Spleen (tissue), 11 donors: ENCODE results near the gene PPP1R2C. TPM values are rescaled to one million over a fixed set of nuclear protein-coding genes. Genes with fewer than 3 reads are reported as not detected.

Experiments
- DNase-seq: peaks from one replicate; pipeline ENCODE4 v3.0.0-alpha.2; 2020
- H3K27ac ChIP-seq, 8 donors: fragments of 200-600 bp; sonication (generic) in 7 of 8; 1 replicate in 4 of 8; 2 replicates in 4 of 8; pipeline versions ENCODE4 v1.5.0 to v1.8.0; 2016 to 2021; ENCODE audit warnings: inconsistent platforms in 4 of 8, mild to moderate bottlenecking in 4 of 8, moderate library complexity in 1 of 8
- H3K27me3 ChIP-seq, 7 donors: fragments of 200-600 bp; sonication (generic) in 6 of 7; replicated peaks in 1 of 7; 1 replicate in 4 of 7; 2 replicates in 3 of 7; pipeline versions ENCODE4 v1.5.0 to v1.8.0; 2016 to 2021; ENCODE audit warnings: inconsistent platforms in 3 of 7, mild to moderate bottlenecking in 1 of 7
- H3K36me3 ChIP-seq, 6 donors: fragments of 200-600 bp; sonication (generic) in 5 of 6; 1 replicate in 4 of 6; 2 replicates in 2 of 6; pipeline versions ENCODE4 v1.5.0 to v1.8.0; 2016 to 2021; ENCODE audit warnings: inconsistent platforms in 2 of 6
- H3K4me1 ChIP-seq, 6 donors: fragments of 200-600 bp; sonication (generic) in 5 of 6; 1 replicate in 3 of 6; 2 replicates in 3 of 6; pipeline versions ENCODE4 v1.5.0 to v1.8.0; 2016 to 2021; ENCODE audit warnings: inconsistent platforms in 3 of 6
- H3K4me3 ChIP-seq, 8 donors: fragments of 200-600 bp; sonication (generic) in 7 of 8; 1 replicate in 4 of 8; 2 replicates in 4 of 8; pipeline versions ENCODE4 v1.5.0 to v1.8.0; 2016 to 2021; ENCODE audit warnings: inconsistent platforms in 4 of 8, mild to moderate bottlenecking in 4 of 8, moderate library complexity in 2 of 8
- H3K9me3 ChIP-seq, 8 donors: fragments of 200-600 bp; sonication (generic) in 7 of 8; 1 replicate in 4 of 8; 2 replicates in 4 of 8; pipeline versions ENCODE4 v1.5.0 to v1.8.0; 2016 to 2021; ENCODE audit warnings: inconsistent platforms in 4 of 8
- POLR2A ChIP-seq, 3 donors: fragments of 450-650 bp; IDR thresholded peaks; one replicate each; pipeline ENCODE4 v1.5.1; 2017; ENCODE audit warnings: antibody characterized with exemption in 3 of 3, mild to moderate bottlenecking in 1 of 3
- POLR2AphosphoS5 ChIP-seq, 3 donors: sonication (generic); formaldehyde crosslinking; IDR thresholded peaks; one replicate each; pipeline ENCODE4 v1.5.1; 2017; ENCODE audit warnings: antibody characterized with exemption in 3 of 3
- WGBS, 5 donors: extraction: QIAGEN DNeasy Blood & Tissue Kit in 3 of 5; methylation state at CpG; one replicate each; pipeline versions ENCODE4 v1.1.5 to v1.1.7; 2013 to 2018; 5-methylcytosine and 5-hydroxymethylcytosine counted together
- intact Hi-C: fragments of 100-400 bp; cut with DNase I; formaldehyde crosslinking; loops from one replicate; pipeline ENCODE4 v1.15.0; 2023; ENCODE audit warnings: low total_unique reads
- polyA plus RNA-seq, 3 donors: library from polyadenylated mRNA; stranded (reverse); fragments of 200-250 nt; gene quantifications; one replicate each; pipeline ENCODE4 v1.2.1, GENCODE V29; 2013
- total RNA-seq, 7 donors: library from RNA; depleted of rRNA in 3 of 7; stranded (reverse); fragments of >200 nt in 3 of 7; fragmentation: NEBNext Ultra II Directional in 4 of 7; extraction: Animal tissue kit (Norgen Biotek cat#: 25700) in 4 of 7; gene quantifications; one replicate each; pipeline versions ENCODE4 v1.1.0 to v1.2.1, GENCODE V29; 2016 to 2021
- TF ChIP-seq, protein P1 (sequence below), 11 experiments: fragments of 200-600 bp in 7 of 11; fragments of 450-650 bp in 4 of 11; sonication (generic) in 4 of 11; IDR thresholded peaks in 8 of 11; conservative IDR thresholded peaks in 3 of 11; 1 replicate in 7 of 11; 2 replicates in 4 of 11; pipeline versions ENCODE4 v1.4.0 to v1.8.0; 2016 to 2021; ENCODE audit warnings: antibody characterized with exemption in 11 of 11, inconsistent platforms in 4 of 11, mild to moderate bottlenecking in 1 of 11
- donor health status: healthy with polysubstance abuse.
- donor health status: DM: no; HTN: no; CAD: no; lungs with moderate emphysema.
- donor health status: DM: no; HTN: no; CAD: no.
- donor health status: Bipolar disorder and iron deficiency.
- donor health status: healthy.
- donor health status: DM: no; HTN: no; CAD: no.
- donor health status: DM: yes; HTN: yes; CAD: no.

The PPP1R2C gene
- total and polyA plus RNA-seq, 10 donors: 0.28 TPM; not detected in 9

DNA sequence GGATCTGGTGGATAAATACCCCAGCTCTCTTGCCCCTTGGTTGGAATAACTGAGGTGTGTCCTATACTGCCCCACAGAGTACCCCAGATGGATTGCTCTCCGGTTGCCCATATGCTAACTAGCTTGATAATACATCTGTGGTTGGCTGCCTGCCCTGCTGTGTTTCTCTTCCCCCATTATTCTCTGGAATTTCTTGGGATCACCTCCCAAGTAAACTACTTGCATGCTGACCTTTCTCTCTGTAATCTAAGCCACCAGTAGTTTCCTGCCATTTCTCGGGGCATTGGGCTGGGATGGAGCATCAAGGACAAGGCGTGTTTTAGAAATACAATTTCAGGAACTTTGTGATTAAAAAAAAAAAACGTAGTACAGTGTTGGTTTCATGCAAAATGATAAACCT lies 25.2 kb downstream of the PPP1R2C start:
- H3K27ac ChIP-seq: no peak overlapping the region
- no peaks in the 10 kb centered on the region for H3K4me1 ChIP-seq
- no peaks in the 10 kb centered on the region for H3K9me3 ChIP-seq
- no peaks in the 10 kb centered on the region for H3K36me3 ChIP-seq
- no peak for DNase-seq
- TF ChIP-seq POLR2A (IDR thresholded peaks at IDR 0.05) (no peak), POLR2AphosphoS5 (IDR thresholded peaks at IDR 0.05) (no peak)
- TF ChIP-seq, protein P1, sequence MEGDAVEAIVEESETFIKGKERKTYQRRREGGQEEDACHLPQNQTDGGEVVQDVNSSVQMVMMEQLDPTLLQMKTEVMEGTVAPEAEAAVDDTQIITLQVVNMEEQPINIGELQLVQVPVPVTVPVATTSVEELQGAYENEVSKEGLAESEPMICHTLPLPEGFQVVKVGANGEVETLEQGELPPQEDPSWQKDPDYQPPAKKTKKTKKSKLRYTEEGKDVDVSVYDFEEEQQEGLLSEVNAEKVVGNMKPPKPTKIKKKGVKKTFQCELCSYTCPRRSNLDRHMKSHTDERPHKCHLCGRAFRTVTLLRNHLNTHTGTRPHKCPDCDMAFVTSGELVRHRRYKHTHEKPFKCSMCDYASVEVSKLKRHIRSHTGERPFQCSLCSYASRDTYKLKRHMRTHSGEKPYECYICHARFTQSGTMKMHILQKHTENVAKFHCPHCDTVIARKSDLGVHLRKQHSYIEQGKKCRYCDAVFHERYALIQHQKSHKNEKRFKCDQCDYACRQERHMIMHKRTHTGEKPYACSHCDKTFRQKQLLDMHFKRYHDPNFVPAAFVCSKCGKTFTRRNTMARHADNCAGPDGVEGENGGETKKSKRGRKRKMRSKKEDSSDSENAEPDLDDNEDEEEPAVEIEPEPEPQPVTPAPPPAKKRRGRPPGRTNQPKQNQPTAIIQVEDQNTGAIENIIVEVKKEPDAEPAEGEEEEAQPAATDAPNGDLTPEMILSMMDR (IDR thresholded peaks at IDR 0.05 in 8 of 11, conservative IDR thresholded peaks at IDR 0.05 in 3 of 11): no peak
- no peaks in the 10 kb centered on the region for H3K27me3 ChIP-seq
- intact Hi-C loops: no loop called here
- no peak overlapping the region for H3K4me3 ChIP-seq
- 47 to 75% (median 60%) methylated on average over 4 of the region's 4 CpGs for WGBS, 5 donors

DNA sequence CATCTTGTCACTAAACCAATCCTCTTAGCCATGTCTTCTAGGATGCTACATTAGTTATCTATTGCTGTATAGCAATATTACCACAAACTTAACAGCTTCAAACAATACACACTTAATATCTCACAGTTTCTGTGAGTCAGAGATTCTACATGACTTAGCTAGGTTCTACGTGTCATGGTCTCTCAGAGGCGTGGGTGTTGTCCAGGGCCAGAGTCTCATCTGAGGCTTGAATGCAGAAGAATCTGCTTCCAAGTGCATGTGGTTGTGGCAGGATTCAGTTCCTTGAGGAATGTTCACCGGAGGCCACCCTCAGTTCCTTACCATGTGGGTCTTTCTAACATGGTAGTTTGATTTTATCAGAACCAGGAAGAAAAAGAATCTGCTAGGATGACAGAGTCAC lies 26.4 kb downstream of the PPP1R2C start:
- intact Hi-C loops: no loop called here
- 84 to 95% (median 91%) methylated on average over 3 of the region's 3 CpGs for whole genome bisulfite sequencing, 5 donors
- Histone ChIP-seq H3K4me3 (no peak overlapping the region), H3K4me1 (no peaks in the 10 kb centered on the region), H3K27ac (no peak overlapping the region), H3K27me3 (no peaks in the 10 kb centered on the region), H3K36me3 (no peaks in the 10 kb centered on the region), H3K9me3 (no peaks in the 10 kb centered on the region)
- DNase-seq: no peak
- TF ChIP-seq, protein P1 (IDR thresholded peaks at IDR 0.05 in 8 of 11, conservative IDR thresholded peaks at IDR 0.05 in 3 of 11): no peak
- TF ChIP-seq POLR2AphosphoS5 (IDR thresholded peaks at IDR 0.05) (no peak), POLR2A (IDR thresholded peaks at IDR 0.05) (no peak)

DNA sequence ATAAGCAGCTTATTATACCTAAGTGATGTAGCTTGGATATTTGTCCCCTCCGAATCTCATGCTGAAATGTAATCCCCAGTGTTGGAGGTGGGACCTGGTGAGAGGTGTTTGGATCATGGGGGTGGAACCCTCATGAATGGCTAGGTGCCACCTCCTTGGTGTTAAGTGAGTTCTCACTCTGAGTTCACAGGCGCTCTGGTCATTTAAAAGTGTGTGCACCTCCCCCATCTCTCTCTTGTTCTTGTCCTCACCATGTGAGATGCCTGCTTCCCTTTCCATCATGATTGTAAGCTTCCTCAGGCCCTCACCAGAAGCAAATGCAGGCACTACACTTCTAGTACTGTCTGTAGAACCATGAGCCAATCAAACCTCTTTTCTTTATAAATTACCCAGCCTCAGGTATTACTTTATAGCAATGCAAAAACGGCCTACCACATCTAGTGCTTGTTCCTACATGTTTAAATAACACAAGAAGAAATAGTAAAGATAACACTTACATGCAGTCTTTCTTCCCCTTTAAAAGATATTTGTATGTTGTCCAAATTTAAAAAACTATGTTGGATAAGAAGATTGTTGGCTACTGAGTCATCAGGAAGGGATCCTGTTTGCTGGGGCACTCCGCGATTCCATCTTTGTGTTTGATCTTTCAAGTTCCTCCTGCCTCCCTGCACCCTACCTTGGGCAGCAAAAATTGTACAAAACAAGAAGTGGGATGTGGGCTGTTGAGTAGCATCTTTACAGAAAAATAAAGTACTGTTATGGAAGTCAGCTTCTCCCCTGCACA lies 29.7 kb downstream of the PPP1R2C start:
- DNase-seq: no peak
- intact Hi-C loops: no loop called here
- no peak for TF ChIP-seq POLR2AphosphoS5 (IDR thresholded peaks at IDR 0.05)
- TF ChIP-seq, protein P1 (IDR thresholded peaks at IDR 0.05 in 8 of 11, conservative IDR thresholded peaks at IDR 0.05 in 3 of 11): no peak
- Histone ChIP-seq H3K27me3 (no peaks in the 10 kb centered on the region), H3K4me1 (no peaks in the 10 kb centered on the region), H3K27ac (no peak overlapping the region), H3K9me3 (no peaks in the 10 kb centered on the region), H3K36me3 (no peaks in the 10 kb centered on the region), H3K4me3 (no peak overlapping the region)
- 69 to 91% (median 78%) methylated on average over 5 of the region's 5 CpGs for WGBS, 5 donors

DNA sequence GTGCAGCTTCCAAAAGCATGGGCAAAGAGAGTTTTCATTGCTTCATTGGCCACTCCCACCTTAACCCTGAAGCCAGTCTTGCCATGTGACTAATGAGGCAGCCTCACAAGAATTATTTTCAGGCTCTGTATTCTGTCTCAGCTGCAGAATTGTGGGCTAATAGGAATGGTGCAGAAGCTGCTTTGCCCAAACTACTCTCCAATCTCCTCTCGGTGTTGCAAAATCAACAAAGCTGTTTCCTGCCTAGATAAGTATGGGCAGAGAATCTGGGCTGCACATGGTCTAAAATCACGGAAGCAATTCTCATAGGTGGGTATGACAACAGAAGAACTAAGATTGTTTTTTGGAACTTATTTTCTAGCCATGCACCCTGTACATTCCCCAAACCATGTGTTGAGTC lies 31.4 kb downstream of the PPP1R2C start:
- H3K27ac ChIP-seq: no peak overlapping the region

More for the DNA sequence above, 31.4 kb downstream of the PPP1R2C start:
- intact Hi-C loops: no loop called here
- Histone ChIP-seq H3K9me3 (no peaks in the 10 kb centered on the region), H3K4me1 (no peaks in the 10 kb centered on the region), H3K27me3 (no peaks in the 10 kb centered on the region), H3K4me3 (no peak overlapping the region), H3K36me3 (no peaks in the 10 kb centered on the region)
- DNase-seq: no peak
- WGBS, 5 donors: 27 to 40% (median 35%) methylated on average over 2 of the region's 2 CpGs
- TF ChIP-seq POLR2A (IDR thresholded peaks at IDR 0.05): no peak
- TF ChIP-seq POLR2AphosphoS5 (IDR thresholded peaks at IDR 0.05): no peak
- TF ChIP-seq, protein P1 (IDR thresholded peaks at IDR 0.05 in 8 of 11, conservative IDR thresholded peaks at IDR 0.05 in 3 of 11): no peak
